Measurements from ENCODE around the gene SAP25.

SAP25 gene

DNA sequence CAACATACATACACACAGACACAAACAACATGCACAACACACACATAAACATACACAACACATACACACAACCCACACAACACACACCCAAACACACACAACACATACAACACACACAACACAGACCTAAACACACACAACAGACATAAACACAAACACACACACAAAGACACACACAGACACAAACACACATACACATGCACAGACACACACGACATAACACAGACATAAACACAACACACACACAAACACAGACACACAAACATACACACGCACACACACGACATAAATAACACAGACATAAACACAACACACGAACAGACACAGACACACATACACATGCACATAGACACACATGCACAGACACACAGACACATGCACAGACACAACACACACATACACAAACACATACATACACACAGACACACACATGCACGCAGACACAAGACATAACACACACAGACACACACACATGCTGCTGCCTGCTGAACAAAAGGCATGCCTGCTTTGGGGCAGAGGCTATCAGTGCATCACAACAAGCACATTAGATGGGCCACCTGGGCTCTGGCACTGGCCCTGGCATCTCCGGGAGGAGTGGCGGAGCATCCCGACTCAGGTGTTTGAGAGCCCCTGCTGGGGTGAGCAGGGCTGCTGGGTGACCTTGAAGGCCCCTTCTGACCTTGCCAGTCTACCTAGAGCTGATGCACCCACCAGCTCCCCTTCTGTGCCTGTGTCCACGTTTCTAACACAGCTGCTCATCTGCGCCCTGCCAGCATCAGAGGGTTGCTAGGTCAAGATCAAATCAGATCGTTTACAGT is 7.0 kb upstream of the SAP25 start:
- no peaks in the 10 kb centered on the region for H3K27me3 ChIP-seq (replicated peaks)
- in situ Hi-C loops (cut with HindIII; ENCODE audit: low pct_ligation_motif_present, low sequenced_read_pairs): no loop called here
- no peak overlapping the region for H3K27ac ChIP-seq
- H3K4me3 ChIP-seq (ENCODE audit: low read depth, low read length): no peak overlapping the region
- TF ChIP-seq, protein P1, sequence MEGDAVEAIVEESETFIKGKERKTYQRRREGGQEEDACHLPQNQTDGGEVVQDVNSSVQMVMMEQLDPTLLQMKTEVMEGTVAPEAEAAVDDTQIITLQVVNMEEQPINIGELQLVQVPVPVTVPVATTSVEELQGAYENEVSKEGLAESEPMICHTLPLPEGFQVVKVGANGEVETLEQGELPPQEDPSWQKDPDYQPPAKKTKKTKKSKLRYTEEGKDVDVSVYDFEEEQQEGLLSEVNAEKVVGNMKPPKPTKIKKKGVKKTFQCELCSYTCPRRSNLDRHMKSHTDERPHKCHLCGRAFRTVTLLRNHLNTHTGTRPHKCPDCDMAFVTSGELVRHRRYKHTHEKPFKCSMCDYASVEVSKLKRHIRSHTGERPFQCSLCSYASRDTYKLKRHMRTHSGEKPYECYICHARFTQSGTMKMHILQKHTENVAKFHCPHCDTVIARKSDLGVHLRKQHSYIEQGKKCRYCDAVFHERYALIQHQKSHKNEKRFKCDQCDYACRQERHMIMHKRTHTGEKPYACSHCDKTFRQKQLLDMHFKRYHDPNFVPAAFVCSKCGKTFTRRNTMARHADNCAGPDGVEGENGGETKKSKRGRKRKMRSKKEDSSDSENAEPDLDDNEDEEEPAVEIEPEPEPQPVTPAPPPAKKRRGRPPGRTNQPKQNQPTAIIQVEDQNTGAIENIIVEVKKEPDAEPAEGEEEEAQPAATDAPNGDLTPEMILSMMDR (IDR thresholded peaks at IDR 0.05; ENCODE audit: low read depth, low read length, missing control alignments): no peak
- no peak for DNase-seq
- peaks cover 64% of the 10 kb centered on the region for H3K36me3 ChIP-seq (replicated peaks)

DNA sequence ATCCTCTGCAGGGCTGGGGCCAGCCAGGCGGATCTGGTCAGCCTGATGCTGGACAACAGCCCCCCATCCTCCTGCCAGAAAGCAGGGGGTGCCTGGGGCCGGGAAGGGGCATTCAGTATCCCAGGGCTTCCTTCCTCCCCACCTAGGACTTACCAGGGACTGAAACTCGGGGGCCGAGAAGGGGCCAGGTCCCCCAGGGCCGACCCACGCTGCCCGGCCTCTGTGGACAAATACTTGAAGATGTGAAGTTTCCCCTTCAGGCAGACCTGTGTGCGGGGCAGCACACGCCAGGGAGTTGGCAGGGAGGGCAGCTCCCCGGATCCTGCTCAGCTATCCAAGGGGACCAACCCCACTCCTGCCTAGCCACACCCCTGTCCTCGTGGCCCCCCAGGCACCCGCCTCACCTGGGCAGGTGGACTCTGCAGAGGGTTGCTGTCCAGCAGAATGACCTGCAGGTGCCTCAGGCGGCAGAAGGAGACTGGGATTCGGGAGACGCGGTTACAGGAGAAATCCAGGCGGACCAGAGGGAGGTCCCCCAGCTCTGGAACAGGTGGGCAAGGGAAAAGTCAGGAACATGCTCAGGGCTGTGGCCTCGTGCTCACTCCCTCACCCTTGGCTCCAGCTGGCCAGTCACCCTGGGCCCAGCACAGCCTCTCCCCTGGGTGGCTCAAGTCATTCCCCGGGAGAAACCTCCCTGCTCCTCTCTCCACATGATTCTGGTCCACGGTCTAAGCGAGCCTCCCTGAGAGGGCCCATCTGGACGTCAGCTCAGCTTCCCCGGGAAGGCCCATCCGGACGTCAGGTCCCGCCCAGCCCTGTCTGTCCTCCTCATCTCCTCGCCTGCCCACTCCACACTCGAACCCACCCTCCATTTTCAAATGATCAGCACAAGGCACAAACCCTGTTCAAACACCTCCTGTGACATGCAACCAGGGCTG is 4.8 kb upstream of the SAP25 start:
- TF ChIP-seq, protein P1 (IDR thresholded peaks at IDR 0.05; ENCODE audit: low read depth, low read length, missing control alignments): no peak

DNA sequence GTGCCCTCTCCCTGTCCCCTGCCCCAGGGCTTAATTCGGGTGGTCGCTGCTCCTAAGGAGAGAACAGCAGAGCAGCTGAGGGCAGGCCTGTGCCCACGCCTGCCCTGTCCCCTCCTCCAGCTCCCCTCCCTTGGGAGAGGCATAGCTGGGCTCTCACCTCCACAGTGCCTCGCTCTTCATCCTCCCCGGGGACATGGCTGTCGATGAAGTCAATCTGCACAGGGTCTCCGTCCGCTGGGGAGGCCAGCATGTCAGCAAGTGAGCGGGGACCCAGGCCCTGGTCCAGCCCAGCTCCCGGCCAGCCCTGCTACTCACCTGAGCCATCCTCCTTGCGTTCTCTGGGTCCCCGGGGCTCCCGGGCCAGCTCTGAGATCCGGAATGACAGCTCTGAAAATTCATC is 3.8 kb upstream of the SAP25 start:
- Histone ChIP-seq H3K36me3 (replicated peaks) (peaks cover 82% of the 10 kb centered on the region), H3K27ac (no peak overlapping the region), H3K4me3 (ENCODE audit: low read depth, low read length) (no peak overlapping the region), H3K27me3 (replicated peaks) (no peaks in the 10 kb centered on the region)
- TF ChIP-seq, protein P1 (IDR thresholded peaks at IDR 0.05; ENCODE audit: low read depth, low read length, missing control alignments): no peak
- in situ Hi-C loops (cut with HindIII; ENCODE audit: low pct_ligation_motif_present, low sequenced_read_pairs): no loop called here
- no peak for DNase-seq

More for the DNA sequence above, 4.8 kb upstream of the SAP25 start:
- Histone ChIP-seq H3K27ac (no peak overlapping the region), H3K36me3 (replicated peaks) (peaks cover 81% of the 10 kb centered on the region), H3K4me3 (ENCODE audit: low read depth, low read length) (no peak overlapping the region), H3K27me3 (replicated peaks) (no peaks in the 10 kb centered on the region)
- in situ Hi-C loops (cut with HindIII; ENCODE audit: low pct_ligation_motif_present, low sequenced_read_pairs): no loop called here
- DNase-seq: no peak

DNA sequence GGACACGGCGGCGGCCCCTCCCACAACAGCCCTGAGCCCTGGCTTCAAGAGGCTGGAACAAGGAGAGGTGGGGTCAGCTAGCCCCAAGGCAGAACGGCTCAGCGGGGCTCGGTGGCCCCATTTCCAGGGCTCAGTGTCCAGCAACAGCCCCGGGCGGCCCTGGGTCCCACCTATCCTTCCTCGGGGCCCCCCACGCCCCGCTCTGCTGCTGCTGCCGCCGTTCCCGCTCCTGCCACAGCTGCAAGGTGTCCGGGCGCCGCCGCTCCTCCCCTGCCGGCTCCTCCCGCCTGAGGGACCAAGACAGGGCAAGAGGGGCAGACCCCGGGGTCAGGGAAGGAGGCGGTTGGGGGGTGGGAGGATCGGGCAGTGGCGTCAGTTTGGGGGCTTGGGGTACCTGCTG is 3.4 kb upstream of the SAP25 start:
- TF ChIP-seq, protein P1 (IDR thresholded peaks at IDR 0.05; ENCODE audit: low read depth, low read length, missing control alignments): no peak
- H3K27ac ChIP-seq: no peak overlapping the region
- no peak overlapping the region for H3K4me3 ChIP-seq (ENCODE audit: low read depth, low read length)
- H3K27me3 ChIP-seq (replicated peaks): no peaks in the 10 kb centered on the region
- in situ Hi-C loops (cut with HindIII; ENCODE audit: low pct_ligation_motif_present, low sequenced_read_pairs): no loop called here
- no peak for DNase-seq
- peaks cover 78% of the 10 kb centered on the region for H3K36me3 ChIP-seq (replicated peaks)

DNA sequence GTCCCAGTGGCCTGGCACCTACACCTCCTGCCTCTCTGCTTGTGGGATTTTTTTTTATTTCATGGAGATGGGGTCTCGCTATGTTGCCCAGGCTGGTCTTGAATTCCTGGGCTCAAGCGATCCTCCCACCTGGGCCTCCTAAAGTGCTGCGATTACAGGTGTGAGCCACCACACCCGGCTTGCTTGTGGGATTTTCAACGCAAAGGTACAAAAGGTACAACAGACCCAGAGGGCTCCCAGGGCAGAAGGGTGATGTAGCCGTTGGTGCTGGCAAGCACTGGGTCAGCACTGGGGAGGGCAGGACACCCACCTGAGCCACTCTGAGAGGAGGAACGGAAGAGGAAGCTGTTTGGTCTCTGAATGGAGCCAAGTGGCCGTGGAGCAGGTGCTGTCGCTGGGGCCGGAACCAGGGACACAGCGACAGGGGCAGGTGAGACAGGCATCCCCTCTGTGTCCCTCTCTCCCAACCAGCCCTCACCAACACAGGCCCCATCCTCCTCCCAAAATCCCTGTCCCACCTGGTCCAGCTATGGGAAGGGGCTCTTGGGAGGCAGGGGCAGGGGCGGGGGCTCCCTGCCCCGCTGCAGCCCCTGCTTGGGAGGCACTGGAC is 2.8 kb upstream of the SAP25 start:
- H3K27me3 ChIP-seq (replicated peaks): no peaks in the 10 kb centered on the region
- in situ Hi-C loops (cut with HindIII; ENCODE audit: low pct_ligation_motif_present, low sequenced_read_pairs): no loop called here
- H3K36me3 ChIP-seq (replicated peaks): peaks cover 72% of the 10 kb centered on the region
- H3K4me3 ChIP-seq (ENCODE audit: low read depth, low read length): no peak overlapping the region
- no peak for DNase-seq
- no peak overlapping the region for H3K27ac ChIP-seq
- TF ChIP-seq, protein P1 (IDR thresholded peaks at IDR 0.05; ENCODE audit: low read depth, low read length, missing control alignments): no peak

All from brain microvascular endothelial cell (primary cell).